GM19324 (cell line): ENCODE measurements around the gene EBI3.
"Not testable (repeated sequence)": the region's sequence is repeated elsewhere in the genome, so short reads cannot be mapped to it uniquely, and the experiment has no call there.

Experiments
- ATAC-seq: cut with Tn5 transposase; IDR thresholded peaks from one replicate; pipeline ENCODE4 v1.9.1; 2021; ENCODE audit warnings: mild to moderate bottlenecking, moderate library complexity; ENCODE audit not compliant: unreplicated experiment, low FRiP score

EBI3 gene

DNA sequence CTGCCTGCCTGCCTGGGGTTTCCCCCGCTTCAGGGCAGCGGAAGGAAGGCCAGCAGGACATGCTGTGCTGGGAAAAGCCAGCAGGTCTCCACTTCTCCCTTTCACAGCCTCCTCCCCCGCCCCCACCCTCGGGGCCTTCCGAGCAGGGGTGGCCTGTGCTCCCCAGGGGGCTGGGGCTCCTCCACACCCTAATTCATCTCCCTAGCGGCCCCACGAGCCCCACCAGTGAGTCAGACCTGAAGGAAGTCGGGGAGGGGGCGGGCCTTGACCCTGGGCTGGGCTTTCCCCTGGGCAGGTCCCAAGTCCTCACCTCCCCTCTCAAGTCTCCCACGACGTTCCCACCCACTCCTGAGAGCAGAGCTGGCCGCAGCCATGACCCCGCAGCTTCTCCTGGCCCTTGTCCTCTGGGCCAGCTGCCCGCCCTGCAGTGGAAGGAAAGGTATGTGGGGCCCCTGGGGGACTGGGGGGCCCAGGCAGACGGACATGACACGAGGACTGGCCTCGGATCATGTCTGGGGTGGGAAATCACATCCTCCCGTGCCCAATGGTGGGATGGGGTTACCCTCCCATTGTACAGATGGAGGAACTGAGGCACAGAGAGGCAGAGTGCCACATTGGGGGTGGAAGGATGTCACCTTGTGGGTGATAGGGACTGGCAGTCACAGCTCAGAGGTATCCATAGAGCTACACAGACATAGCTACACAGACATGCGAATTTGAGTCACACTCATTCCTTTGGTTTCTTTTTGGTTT, at the start of gene EBI3:
TSS of gene EBI3 (plus strand) at position 345 of the 753 bp plus-strand sequence. CDS start at position 373, 28 bp downstream.
- ATAC-seq = no peak

DNA sequence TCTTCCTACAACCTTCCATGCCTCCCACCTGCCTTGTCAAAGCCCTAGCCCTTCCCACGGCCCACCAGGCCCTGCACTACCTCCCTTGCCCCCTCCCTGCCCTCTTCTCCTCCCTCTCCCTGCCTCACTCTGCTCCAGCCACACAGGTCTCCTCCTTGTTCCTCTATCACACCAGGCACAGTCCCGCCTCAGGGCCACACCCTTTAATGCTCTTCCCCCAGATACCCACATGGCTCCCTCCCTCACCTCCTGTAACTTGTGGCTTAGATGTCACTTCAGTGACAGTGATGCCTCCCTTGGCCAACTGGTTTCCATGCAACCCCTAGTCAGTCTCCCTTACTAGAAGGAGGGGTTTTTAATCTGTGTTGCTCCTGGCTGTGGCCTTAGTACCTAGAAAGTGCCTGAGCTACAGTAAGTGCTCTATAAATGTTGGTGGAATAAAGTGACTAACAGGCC, 48.2 kb upstream of the EBI3 start:
- ATAC-seq = no peak

GRCh38 chr19:4182084-4182810, 47.1 kb upstream of the EBI3 start, which contains the start of the genes ANKRD24 and SIRT6:
ANKRD24 (plus strand) TSS chr19:4182689; CDS start chr19:4186426, 3,737 bp downstream.
SIRT6 (minus strand) TSS chr19:4182563; CDS start chr19:4182539, 24 bp downstream.
- ATAC-seq = peak; percentile 86

DNA sequence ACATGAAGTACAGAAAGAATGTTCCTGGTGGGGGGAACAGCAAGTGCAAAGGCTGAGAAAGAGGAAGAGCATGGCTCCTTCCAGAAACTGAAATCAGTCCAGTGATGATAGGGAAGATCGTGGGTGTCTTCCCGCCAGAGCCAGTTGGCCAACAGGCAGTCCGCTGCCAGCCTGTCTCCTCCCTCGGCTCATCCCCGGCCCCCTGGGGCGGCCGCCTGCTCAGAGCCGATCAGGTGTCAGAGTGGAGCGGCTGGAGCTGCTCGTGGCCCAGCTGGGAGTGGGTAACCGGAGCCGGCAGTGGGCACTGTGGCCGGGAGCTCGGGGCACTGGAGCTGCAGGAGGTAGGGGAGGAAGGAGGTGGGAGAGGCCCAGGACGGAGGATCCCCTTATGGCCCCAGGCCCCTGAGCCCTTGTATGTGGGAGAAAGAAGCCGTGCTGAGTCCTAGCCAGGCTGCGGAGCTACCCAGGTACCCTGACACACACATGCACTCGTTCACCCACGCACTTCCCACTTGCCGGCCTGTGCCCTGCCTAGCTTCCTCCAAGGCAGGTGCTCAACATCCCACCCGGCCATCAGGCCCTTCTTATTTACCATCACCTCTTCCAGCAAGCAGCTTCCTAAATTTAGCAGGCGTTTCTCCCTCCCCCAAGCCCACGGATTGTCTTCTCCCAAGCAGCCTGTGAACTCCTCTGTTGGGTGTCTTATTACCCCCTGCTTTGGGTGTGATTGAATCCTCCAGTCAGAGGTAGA, 45.2 kb upstream of the EBI3 start:
- no peak for ATAC-seq

- ATAC-seq = no peak
Measured at GRCh38 chr19:4184718-4185352, 44.5 kb upstream of the EBI3 start.

- no peak for ATAC-seq
Measured at GRCh38 chr19:4185413-4186086, 43.8 kb upstream of the EBI3 start.

DNA sequence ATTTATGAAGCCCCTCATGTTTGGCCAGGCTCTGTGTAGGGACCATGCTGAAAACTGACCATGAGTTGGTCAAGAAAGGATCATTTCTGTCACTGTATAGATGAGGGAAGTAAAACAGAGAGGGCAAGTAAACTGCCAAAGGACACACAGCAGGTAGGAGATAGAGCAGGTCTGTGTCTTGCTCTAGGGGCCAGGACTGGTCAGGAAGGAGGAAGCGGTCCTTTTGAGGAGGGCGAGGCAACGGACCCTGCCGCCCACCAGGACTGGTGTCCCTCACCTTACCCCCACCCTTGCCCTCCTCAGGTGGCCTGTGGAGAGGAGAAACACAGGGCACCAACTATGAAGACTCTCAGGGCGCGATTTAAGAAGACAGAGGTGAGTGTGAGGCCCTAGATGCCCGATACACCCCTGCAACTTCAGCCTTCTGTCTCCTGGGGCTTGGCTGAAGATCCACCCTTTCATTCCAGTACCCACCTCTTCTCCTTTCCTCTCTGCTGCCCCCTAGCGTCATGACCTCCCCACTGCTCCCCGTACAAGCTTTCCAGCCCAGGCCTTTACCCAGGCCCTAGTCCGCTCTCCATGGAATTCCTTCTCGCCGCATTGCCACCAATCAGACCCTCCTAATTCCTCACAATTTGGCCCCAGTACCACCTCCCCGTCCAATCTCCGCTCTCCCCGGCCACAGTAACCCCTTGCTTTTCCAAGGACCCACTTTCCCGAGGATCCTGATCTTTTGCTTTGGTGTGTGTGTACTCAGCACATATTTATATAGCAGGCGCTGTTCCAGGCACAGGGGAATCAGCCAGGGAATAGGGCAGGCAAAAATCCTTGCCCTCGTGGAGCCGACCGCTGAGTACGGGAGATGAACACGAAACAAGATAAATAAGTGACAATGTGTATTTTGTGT, 43.0 kb upstream of the EBI3 start:
- no peak for ATAC-seq

- ATAC-seq = no peak
Measured at GRCh38 chr19:4187313-4188122, 41.8 kb upstream of the EBI3 start.

- no peak for ATAC-seq
Measured at GRCh38 chr19:4189641-4190040, 39.7 kb upstream of the EBI3 start.

DNA sequence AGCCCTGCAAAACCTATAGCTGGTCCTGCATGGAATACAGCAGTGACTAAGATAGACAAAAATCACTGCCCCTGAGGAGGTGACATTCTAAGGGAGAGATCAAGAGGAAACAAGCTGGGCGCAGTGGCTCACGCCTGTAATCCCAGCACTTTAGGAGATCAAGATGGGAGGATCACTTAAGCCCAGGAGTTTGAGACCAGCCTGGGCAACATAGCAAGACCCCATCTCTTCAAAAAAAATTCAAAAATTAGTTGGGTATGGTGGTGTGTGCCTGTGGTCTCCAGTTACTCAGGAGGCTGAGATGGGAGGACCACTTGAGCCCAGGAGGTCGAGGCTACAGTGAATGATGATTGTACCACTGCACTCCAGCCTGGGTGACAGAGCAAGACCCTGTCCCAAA, 36.8 kb upstream of the EBI3 start:
- ATAC-seq = not testable (repeated sequence)

GRCh38 chr19:4194353-4194752, 35.0 kb upstream of the EBI3 start:
- no peak for ATAC-seq

GRCh38 chr19:4196009-4196408, 33.3 kb upstream of the EBI3 start:
- ATAC-seq = no peak

GRCh38 chr19:4196587-4197148, 32.7 kb upstream of the EBI3 start:
- no peak for ATAC-seq

DNA sequence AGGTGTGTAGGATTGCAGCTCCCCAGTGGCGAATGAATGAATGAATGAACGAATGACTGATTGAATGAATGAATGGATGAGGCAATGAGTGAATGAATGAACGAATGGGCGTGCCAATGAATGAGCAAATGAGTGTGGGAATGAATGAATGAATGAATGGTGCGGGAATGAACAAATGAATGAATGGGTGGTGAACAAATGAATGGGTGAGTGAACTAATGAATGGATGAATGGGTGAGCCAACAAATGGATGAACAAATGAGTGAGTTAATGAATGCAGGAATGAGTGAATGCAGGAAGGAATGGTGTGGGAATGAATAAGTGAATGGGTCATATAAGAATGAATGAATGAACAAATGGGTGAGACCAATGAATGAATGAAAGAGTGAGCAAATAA, 32.1 kb upstream of the EBI3 start:
- no peak for ATAC-seq

- no peak for ATAC-seq
Measured at GRCh38 chr19:4197625-4198466, 31.5 kb upstream of the EBI3 start.

GRCh38 chr19:4198467-4199126, 30.7 kb upstream of the EBI3 start:
- no peak for ATAC-seq
